ENCODE results near the gene ODF2.

- TF ChIP-seq POLR2AphosphoS5 (IDR thresholded peaks at IDR 0.05) = no peak
- TF ChIP-seq, protein P1, sequence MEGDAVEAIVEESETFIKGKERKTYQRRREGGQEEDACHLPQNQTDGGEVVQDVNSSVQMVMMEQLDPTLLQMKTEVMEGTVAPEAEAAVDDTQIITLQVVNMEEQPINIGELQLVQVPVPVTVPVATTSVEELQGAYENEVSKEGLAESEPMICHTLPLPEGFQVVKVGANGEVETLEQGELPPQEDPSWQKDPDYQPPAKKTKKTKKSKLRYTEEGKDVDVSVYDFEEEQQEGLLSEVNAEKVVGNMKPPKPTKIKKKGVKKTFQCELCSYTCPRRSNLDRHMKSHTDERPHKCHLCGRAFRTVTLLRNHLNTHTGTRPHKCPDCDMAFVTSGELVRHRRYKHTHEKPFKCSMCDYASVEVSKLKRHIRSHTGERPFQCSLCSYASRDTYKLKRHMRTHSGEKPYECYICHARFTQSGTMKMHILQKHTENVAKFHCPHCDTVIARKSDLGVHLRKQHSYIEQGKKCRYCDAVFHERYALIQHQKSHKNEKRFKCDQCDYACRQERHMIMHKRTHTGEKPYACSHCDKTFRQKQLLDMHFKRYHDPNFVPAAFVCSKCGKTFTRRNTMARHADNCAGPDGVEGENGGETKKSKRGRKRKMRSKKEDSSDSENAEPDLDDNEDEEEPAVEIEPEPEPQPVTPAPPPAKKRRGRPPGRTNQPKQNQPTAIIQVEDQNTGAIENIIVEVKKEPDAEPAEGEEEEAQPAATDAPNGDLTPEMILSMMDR (IDR thresholded peaks at IDR 0.05) = no peak
Observed at GRCh38 chr9:128421482-128421996, 34.3 kb upstream of the ODF2 start.
